Measurements from ENCODE around the gene EFL1. TPM values are rescaled to one million over a fixed set of nuclear protein-coding genes. Genes with fewer than 3 reads are reported as not detected.
"Not testable (repeated sequence)": the region's sequence is repeated elsewhere in the genome, so short reads cannot be mapped to it uniquely, and the experiment has no call there.

Gene EFL1
- total RNA-seq (ENCODE audit: unreplicated experiment) = 19.3 TPM
- long read RNA-seq, partial matches to known transcripts = 3 of 5 reads
- long read RNA-seq, other reads (novel, unspliced or antisense) = 0 of 5 reads

- Mint-ChIP-seq H3K27me3 (ENCODE audit: unreplicated experiment) (peaks cover 1% of the 10 kb centered on the region), H3K9me3 (ENCODE audit: unreplicated experiment) (no peaks in the 10 kb centered on the region), H3K4me3 (ENCODE audit: unreplicated experiment) (peak within 1 kb of the TSS; percentile 95), H3K4me1 (ENCODE audit: unreplicated experiment) (peaks cover 19% of the 10 kb centered on the region), H3K36me3 (ENCODE audit: low read depth, unreplicated experiment) (no peaks in the 10 kb centered on the region), H3K27ac (ENCODE audit: unreplicated experiment) (peak within 1 kb of the TSS; percentile 92)
- TF ChIP-seq, protein P1, sequence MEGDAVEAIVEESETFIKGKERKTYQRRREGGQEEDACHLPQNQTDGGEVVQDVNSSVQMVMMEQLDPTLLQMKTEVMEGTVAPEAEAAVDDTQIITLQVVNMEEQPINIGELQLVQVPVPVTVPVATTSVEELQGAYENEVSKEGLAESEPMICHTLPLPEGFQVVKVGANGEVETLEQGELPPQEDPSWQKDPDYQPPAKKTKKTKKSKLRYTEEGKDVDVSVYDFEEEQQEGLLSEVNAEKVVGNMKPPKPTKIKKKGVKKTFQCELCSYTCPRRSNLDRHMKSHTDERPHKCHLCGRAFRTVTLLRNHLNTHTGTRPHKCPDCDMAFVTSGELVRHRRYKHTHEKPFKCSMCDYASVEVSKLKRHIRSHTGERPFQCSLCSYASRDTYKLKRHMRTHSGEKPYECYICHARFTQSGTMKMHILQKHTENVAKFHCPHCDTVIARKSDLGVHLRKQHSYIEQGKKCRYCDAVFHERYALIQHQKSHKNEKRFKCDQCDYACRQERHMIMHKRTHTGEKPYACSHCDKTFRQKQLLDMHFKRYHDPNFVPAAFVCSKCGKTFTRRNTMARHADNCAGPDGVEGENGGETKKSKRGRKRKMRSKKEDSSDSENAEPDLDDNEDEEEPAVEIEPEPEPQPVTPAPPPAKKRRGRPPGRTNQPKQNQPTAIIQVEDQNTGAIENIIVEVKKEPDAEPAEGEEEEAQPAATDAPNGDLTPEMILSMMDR (IDR thresholded peaks at IDR 0.05; ENCODE audit: unreplicated experiment) = no peak
- DNase-seq (ENCODE audit: low spot score) = peak; percentile 87
These were observed at the start of gene EFL1, which contains the start of gene SAXO2 for GRCh38 chr15:82262422-82263026. EFL1 (minus strand) TSS chr15:82262734; CDS start chr15:82261778, 956 bp downstream. SAXO2 (plus strand) TSS chr15:82262818; CDS start chr15:82262880, 62 bp downstream.

DNA sequence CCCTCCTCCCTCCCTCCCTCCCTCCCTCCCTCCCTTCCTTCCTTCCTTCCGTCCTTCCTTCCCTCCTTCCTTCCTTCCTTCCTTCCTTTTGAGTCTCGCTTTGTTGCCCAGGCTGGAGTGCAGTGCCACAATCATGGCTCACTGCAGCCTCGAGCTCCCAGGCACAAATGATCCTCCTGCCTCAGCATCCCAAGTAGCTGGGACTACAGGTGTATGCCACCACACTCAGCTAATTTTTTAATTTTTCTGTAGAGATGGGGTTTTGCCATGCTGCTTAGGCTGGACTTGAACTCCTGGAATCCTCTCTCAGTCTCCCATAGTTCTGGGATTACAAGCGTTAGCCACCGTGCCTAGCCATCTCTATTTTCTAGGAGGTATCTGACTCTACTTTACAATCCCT lies 48.8 kb upstream of the EFL1 start:
- not testable (repeated sequence) for H3K36me3 Mint-ChIP-seq (ENCODE audit: low read depth, unreplicated experiment); H3K27ac Mint-ChIP-seq (ENCODE audit: unreplicated experiment); H3K4me1 Mint-ChIP-seq (ENCODE audit: unreplicated experiment); H3K9me3 Mint-ChIP-seq (ENCODE audit: unreplicated experiment); DNase-seq (ENCODE audit: low spot score); H3K4me3 Mint-ChIP-seq (ENCODE audit: unreplicated experiment); H3K27me3 Mint-ChIP-seq (ENCODE audit: unreplicated experiment)

- TF ChIP-seq, protein P1 (IDR thresholded peaks at IDR 0.05; ENCODE audit: unreplicated experiment) = no peak
- H3K4me1 Mint-ChIP-seq (ENCODE audit: unreplicated experiment) = no peaks in the 10 kb centered on the region
- peaks cover 4% of the 10 kb centered on the region for H3K27me3 Mint-ChIP-seq (ENCODE audit: unreplicated experiment)
- H3K4me3 Mint-ChIP-seq (ENCODE audit: unreplicated experiment) = no peak overlapping the region
- DNase-seq (ENCODE audit: low spot score) = no peak
- H3K36me3 Mint-ChIP-seq (ENCODE audit: low read depth, unreplicated experiment) = no peaks in the 10 kb centered on the region
- H3K9me3 Mint-ChIP-seq (ENCODE audit: unreplicated experiment) = no peaks in the 10 kb centered on the region
- H3K27ac Mint-ChIP-seq (ENCODE audit: unreplicated experiment) = no peak overlapping the region
These were observed 47.3 kb upstream of the EFL1 start for GRCh38 chr15:82309802-82310201.

- TF ChIP-seq, protein P1 (IDR thresholded peaks at IDR 0.05; ENCODE audit: unreplicated experiment) = no peak
- no peak overlapping the region for H3K4me3 Mint-ChIP-seq (ENCODE audit: unreplicated experiment)
- DNase-seq (ENCODE audit: low spot score) = no peak
- H3K4me1 Mint-ChIP-seq (ENCODE audit: unreplicated experiment) = no peaks in the 10 kb centered on the region
- H3K9me3 Mint-ChIP-seq (ENCODE audit: unreplicated experiment) = no peaks in the 10 kb centered on the region
- H3K27me3 Mint-ChIP-seq (ENCODE audit: unreplicated experiment) = peaks cover 3% of the 10 kb centered on the region
- H3K36me3 Mint-ChIP-seq (ENCODE audit: low read depth, unreplicated experiment) = no peaks in the 10 kb centered on the region
- peak overlapping the region; percentile 2 for H3K27ac Mint-ChIP-seq (ENCODE audit: unreplicated experiment)
These were observed 45.2 kb upstream of the EFL1 start for GRCh38 chr15:82307714-82308081.

DNA sequence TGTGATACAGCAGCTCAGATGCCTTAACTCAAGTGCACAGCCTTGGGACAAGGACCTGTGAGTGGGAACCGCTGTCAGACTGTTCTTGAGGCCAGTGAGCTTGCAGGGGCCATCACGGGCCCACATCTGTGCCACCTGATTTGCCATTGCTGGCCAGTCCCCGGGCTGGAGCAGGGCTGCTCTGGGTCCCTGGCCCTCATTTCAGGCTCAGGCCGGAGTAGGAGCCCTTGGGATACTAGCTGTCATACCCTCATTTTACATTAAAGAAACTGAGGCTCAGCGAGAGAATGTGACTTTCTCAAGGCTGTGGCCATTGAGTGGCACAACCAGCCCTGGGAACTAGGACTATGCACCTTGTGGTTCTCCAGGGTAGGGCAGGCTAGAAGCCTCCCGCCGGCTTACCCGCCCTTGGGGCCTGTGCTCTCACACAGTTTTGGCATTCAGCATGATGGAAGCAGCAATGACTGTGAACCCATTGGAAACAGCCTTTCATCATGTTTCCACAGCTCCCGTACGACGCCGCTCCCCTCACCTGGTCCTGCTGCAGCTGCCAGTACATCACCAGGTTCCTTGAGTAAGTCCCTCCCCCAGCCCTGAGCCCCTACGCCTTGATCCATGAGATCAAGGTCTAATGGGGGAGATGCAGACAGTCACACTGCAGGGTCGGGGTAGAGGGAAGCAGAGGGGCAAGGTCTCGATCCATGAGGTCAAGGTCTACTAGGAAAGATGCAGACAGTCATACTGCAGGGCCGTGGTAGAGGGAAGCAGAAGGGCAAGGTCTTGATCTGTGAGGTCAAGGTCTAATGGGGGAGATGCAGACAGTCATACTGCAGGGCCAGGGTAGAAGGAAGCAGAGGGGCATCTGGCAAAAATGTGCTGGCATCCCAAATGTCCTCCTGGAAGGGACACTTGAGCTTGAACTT lies 44.5 kb upstream of the EFL1 start:
- no peak overlapping the region for H3K4me3 Mint-ChIP-seq (ENCODE audit: unreplicated experiment)

More for the DNA sequence above, 44.5 kb upstream of the EFL1 start:
- DNase-seq (ENCODE audit: low spot score) = no peak
- Mint-ChIP-seq H3K36me3 (ENCODE audit: low read depth, unreplicated experiment) (no peaks in the 10 kb centered on the region), H3K9me3 (ENCODE audit: unreplicated experiment) (no peaks in the 10 kb centered on the region), H3K27ac (ENCODE audit: unreplicated experiment) (peak overlapping the region; percentile 2), H3K27me3 (ENCODE audit: unreplicated experiment) (peaks cover 3% of the 10 kb centered on the region), H3K4me1 (ENCODE audit: unreplicated experiment) (no peaks in the 10 kb centered on the region)
- TF ChIP-seq, protein P1 (IDR thresholded peaks at IDR 0.05; ENCODE audit: unreplicated experiment) = no peak

Data from endothelial cell (in vitro differentiated cells).